HG03521 (cell line): Measurements from ENCODE around the gene ABLIM1.

Source experiments
- ATAC-seq: cut with Tn5 transposase; IDR thresholded peaks from one replicate; pipeline ENCODE4 v1.9.1; 2021; ENCODE audit warnings: mild to moderate bottlenecking, moderate library complexity; ENCODE audit not compliant: unreplicated experiment

ABLIM1 gene

DNA sequence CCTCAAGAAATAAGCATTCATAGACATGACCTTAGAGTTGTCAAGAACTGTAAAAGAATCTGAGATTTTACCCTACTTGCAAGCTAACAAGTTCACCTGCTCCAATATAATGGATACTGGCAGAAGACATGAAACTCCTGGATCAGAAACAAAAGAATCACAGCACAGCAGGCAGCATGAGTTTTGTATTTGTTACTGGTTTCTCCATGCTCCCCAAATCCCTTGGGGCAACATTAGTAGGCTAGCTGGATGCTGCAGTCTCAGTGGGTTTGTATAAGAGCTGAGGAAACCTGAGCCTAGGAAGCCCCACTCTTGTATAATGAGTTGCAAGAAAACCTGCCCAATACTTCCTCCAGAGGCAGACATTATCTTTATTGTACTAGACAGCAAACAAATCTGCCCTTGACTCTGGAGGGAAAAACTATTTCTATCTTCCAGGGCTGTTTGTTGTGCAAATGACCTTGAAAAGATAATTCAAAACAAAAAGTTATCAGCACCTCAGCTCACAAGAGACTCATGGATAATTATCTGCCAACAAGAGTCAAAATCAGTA, 64.8 kb downstream of the ABLIM1 start:
- ATAC-seq: no peak

DNA sequence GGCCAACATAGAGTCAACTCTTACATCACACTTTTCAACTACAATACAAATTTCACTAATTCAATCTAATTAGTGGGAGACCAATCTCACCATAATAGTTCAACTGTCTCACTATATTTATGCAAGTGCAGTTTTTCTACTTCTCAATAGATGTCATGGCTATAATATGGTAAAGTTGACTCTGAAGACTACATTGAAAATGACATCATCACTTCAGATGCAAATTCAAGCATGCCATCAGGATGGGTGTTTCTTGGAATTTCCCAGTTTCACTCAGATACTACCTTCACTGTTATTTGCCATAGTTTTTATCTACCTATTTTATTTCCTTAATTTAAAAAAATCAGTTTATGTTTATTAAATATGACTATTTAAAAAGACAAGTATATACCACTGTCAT, 67.1 kb downstream of the ABLIM1 start:
- no peak for ATAC-seq

DNA sequence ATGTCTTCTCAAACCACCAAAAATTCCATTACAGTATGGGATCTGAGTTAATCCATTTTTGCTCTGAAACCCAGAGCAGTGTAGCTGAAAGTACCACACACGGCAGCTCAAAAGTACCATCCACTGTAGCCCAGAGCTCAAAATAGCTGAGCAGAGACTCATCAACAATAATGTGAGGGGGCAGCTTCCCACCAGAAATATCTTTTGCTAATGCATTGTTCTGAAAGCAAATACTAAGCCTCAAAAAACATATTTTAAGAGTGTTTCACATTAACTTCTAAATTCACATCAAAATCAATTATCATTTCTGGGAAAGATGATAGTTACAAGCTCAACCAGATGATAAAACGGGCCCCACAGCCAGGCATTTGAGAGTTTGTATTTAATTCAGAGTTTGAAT, 73.7 kb downstream of the ABLIM1 start:
- ATAC-seq: no peak

DNA sequence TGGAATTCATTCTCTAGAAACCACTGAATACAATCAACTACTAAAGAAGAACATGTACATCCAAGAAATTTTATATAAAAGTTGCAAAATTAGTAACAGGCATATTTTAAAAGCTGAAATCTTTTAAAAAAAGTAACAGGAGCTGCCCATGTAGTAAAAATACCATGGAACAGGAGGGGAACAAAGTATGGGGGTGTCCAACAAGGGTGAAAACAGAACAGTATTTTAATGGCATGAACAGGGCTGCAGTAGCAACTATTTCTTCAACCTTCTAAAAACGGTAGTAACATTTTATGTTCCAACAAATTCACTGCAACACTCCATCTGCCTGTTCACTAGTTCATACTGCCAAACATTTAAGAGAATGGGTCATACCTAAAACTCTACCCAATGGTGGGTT, 77.0 kb downstream of the ABLIM1 start:
- ATAC-seq: no peak

DNA sequence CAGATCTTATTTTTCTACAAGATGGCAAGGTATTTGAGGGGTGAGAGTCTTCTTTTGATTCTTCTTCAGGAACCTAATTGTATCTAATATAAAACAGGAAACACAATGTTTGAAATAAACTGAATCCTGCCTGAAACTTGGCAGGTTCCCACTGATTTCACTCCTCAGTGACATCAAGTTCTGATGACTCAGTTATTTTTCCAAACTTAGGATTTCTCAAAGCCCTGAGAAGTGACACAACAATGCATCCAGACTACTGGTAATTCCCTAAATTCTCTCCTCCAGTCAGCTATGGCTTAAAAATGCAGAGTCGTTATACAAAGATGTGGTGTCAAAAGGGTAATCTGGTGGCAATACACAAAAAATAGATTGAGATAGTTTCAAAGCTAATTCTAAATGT, 80.9 kb downstream of the ABLIM1 start:
- ATAC-seq: no peak

DNA sequence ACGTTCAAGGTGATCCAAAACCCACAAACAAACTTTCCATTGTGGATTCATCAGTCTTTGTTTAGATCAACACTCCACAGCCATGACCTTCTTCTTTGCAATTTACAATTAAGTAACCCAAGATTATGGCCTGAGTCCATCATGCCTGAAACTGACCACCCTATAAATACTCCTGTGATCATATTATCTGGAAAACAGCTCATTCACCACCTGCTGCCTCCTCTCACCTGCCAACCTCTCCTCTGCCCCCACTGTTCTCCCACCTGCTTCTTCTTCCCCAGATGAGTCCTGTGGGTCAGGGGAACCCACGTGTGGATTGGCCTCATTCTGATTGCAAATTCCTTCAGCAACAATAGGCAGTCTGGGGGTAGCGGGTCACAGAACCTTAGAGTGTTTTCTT, 81.4 kb downstream of the ABLIM1 start:
- no peak for ATAC-seq

- no peak for ATAC-seq
Measured at GRCh38 chr10:114576132-114576487, 82.0 kb downstream of the ABLIM1 start.

DNA sequence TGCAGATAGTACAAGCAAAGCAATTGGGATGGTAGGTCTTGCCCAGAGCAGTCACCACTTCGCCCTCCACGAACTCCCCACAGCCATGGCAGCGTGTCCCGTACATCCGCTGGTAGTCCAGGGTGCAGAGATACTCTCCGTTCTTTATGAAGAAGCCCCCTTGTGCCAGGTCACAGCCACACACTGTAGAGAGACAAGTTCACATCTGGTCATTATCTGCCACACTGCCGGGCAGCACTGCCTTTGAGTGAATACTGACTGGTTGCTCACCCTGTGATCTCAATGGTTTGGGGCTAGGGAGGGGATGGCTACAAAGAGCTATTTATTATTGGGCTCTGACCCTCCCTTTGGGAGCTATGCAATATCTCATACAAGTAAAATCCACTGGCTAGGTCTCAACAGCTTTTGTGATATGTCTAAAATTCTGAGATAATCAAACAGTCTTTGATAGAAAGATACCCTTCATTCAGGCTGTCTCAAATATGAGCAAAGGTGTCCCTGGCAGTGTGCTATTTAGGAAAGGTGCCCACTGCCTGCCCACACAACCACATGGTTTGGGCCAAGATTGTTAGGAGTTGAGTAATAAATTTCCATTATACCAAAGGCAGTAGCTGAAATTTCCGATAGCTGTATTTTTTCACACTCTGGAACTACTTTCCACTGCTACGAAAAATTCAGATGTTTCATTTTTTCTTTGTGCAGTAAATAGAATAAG, 82.5 kb downstream of the ABLIM1 start:
- ATAC-seq: no peak

DNA sequence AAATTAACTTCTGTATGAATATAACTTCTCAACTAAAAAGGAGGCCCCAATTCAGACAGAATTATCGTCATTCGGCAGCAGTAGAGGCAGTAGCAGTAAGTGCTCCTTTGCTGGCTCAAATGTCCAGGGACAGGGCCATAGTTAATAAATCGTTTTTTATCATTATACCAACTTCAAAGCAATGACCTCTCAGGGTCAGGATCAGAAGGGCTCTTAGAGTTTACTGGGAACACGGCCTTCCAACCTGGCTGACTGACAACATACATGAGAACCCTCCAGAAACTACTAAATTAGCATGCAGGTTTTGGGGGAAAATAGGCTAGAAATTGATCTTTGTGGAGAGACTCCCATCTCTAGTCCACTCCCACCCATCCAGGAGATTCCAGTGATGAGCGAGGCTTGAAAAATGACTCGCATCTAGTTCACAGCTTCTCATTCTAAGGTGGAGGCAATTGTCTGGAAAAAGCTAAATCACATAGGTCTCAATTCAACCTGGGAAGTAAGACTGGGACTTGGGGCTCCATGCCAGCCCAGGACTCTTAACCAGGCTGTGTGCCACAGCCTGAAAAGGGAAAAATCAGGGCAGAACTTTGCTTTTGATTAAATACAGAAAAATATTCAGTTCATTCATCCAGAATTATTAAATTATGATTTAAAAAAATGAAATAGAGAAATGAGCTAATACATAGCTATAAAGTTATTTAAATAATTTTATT, 84.6 kb downstream of the ABLIM1 start:
- ATAC-seq: no peak

DNA sequence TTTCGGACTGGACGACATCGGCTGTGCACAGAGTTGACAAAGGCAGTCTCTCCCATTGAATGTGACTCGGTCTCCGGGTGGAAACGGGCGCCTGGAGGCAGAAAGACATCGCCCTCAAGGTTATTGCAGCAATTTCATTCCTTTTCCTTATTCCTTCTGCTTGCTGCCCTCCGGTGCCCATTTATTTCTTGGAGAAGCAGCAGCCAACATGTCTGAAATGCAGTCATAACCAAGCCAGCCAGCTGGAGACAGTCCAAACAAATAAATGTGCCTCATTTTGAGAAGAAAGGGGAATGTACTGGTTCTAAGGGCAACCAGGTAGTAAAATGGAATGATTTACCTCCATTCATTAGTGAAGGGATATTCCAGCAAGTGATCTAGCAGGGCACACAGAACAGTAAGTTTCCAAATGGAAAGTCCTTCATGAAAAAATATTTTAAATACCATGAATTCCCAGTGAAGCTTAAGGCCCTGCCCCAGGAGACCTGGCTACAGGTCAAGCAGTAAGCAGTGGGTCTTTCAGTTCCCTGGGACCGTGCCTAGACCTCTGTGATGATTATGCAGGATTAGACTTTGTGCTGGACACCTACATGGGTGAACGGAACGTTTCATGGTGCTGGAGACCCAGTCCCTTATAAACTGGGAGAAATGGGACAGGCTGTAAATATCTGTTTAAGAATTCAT, 86.6 kb downstream of the ABLIM1 start:
- ATAC-seq: no peak

GRCh38 chr10:114566064-114566463, 92.0 kb downstream of the ABLIM1 start:
- no peak for ATAC-seq

DNA sequence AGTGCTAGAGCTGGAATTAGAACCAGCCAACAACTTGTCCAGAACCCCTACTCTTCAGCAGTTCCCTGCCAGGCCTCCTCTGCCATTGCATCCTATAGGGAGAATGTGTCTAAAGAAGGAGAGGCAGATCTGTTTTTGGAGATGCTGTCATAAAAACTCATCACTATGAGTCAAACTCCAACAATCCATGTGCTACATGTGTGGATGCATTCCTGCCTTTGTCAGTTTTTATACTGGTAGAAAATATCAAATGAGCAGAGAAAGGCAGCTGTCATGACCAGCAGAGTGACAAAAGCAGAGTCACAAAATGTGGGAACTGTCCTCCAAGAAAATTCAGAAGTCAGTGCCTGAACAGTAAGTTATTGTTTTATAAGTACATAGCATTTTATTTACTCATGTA, 93.0 kb downstream of the ABLIM1 start:
- ATAC-seq: no peak

DNA sequence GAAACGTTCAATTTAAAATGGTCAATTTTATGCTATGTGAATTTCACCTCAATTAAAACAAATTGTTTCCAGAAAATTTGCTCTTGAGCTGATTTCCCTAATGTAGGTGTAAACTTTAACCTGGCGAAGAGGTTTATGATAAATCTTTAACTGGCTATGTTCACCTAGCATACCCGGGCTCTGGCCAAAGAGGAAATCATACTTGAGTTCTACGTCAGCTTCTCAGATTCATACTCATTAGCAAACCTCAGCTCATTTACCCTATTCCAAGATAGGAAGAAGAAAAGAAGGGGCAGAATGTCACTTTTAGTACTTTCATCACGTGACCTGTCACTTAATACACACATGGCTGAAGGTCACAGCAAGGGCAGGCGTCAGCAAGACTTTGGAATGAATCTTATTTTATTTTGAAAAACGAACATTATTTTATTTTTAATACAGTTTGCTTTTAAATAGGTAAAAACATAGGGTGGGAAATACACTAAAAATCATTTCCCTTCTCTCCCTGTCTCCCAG, 97.0 kb downstream of the ABLIM1 start:
- no peak for ATAC-seq

DNA sequence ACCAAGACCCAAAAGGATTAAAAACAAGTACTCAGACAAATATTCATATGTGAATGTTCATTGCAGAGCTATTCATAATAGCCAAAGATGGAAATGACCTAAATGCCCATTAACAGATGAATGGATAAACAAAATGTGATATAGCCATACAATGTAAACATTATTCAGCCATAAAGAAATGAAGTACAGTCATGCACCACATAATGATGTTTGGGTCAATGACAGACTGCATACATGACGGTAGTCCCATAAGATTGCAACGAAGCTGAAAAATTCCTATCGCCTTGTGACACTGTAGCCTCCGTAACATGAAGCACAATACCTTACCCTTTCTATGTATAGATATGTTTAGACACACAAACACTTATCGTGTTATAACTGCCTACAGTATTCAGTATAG, 97.9 kb downstream of the ABLIM1 start:
- no peak for ATAC-seq

DNA sequence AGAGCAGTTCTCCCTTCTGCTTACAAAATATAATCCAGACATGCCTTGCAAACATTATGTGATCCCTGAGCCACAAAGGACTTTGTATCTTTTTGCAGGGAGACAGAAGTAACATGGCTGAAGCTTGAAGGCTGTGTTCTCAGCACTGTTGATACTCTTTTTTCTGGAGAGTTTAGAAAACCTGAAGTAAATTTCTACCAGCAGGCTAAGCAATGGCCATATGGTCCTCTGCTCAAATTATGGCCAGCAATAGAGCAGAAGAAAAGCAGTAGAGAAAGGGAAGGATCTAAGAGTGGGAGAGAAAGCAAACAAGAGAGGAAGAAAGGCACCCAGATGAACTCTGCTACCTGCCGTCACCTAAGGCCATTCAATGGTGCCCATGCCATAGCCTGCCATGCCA, 98.4 kb downstream of the ABLIM1 start:
- no peak for ATAC-seq

DNA sequence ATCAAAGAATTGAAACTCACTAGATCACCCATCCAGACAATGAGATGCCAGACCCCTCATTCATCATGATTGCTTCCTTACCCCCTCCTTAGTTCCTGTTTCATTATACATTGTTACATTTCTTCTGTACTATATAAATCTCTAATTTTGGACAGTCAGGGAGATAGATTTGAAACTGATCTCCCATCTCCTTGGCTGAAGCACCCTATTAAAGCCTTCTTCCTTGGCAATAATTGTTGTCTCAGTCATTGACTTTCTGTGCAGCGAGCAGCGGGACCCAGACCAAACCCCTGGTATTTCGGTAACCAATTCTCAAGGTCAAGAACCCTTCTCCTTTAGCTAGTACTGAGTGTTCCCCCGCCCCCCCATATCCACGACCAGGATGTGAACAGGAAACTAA, 100.2 kb downstream of the ABLIM1 start:
- ATAC-seq: no peak

GRCh38 chr10:114556236-114557122, 101.6 kb downstream of the ABLIM1 start:
- no peak for ATAC-seq

DNA sequence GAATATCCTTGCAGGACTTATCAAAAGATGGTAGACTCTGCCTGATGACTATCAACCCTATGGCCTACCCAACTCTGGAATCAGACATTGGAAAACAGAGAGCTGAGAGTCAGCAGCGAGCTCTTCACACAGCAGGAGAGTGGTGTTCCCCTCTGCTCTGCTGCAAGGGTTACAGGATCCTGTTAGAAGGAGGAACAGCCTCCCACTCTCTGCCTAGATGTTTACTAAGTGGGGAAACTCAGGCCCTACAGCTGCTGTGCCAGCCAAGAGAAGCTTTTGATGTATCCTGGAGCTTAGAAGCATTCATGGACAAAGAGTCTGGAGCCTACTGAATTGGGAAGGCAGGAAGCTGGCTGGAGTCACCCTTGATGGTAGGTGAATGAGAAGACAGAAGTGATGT, 104.6 kb downstream of the ABLIM1 start:
- ATAC-seq: no peak

DNA sequence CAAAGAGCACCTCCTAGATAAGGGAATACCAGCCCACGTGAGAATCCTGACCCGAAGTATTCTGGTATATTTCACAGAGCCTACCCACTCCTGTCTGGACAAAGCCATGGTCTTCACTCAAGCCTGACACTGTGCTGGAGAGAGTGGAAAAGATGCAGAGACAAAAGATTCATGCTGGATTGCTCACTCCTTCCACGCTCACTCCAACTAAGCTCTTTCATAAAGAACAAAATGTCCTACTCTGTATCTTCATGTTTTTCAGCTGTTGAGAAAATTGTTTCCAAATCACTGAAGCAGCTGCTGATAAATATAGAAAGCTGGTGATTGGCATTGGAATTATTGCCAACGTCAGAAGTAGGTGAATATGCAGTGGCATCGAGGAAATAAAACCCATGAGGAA, 106.0 kb downstream of the ABLIM1 start:
- ATAC-seq: no peak

- no peak for ATAC-seq
Measured at GRCh38 chr10:114551636-114551972, 106.5 kb downstream of the ABLIM1 start.
